ENCODE measurements around the gene TMEM236.

DNA sequence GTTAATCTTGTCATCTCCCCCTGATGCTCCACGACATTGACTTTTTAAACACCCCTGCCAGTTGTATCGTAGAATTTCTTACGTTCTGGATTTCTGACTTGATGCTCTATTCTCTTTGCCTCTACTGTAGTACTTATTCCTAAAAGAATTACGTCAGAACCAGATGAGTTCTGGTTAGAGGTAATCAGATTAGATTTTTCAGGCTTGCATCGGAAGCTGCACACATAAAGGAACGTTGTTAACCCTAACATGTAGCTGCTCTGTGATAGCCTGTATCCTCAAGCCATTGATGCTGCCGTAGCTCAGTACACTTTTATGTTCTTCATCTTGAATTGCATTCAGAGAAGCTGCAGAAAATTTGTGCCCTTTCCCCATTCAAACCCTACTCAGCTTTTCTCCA lies 26.3 kb upstream of the TMEM236 start:
- no peak for TF ChIP-seq EZH2phosphoT487 (IDR thresholded peaks at IDR 0.05; ENCODE audit: low read length)
- TF ChIP-seq, protein P1, sequence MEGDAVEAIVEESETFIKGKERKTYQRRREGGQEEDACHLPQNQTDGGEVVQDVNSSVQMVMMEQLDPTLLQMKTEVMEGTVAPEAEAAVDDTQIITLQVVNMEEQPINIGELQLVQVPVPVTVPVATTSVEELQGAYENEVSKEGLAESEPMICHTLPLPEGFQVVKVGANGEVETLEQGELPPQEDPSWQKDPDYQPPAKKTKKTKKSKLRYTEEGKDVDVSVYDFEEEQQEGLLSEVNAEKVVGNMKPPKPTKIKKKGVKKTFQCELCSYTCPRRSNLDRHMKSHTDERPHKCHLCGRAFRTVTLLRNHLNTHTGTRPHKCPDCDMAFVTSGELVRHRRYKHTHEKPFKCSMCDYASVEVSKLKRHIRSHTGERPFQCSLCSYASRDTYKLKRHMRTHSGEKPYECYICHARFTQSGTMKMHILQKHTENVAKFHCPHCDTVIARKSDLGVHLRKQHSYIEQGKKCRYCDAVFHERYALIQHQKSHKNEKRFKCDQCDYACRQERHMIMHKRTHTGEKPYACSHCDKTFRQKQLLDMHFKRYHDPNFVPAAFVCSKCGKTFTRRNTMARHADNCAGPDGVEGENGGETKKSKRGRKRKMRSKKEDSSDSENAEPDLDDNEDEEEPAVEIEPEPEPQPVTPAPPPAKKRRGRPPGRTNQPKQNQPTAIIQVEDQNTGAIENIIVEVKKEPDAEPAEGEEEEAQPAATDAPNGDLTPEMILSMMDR (IDR thresholded peaks at IDR 0.05; ENCODE audit: low read length) = no peak

All from MM.1S (cell line).